ENCODE results near the gene AK8. TPM values are rescaled to one million over a fixed set of nuclear protein-coding genes. Genes with fewer than 3 reads are reported as not detected.

AK8 gene
- total and polyA plus RNA-seq, 2 experiments from 2014 or later = 0.14 to 0.78 TPM

- TF ChIP-seq ZNF462 (CRISPR knock-in tag; IDR thresholded peaks at IDR 0.05) (no peak), STAT1 (IDR thresholded peaks at IDR 0.05; ENCODE audit: unreplicated experiment) (no peak)
These were observed 71.8 kb downstream of the AK8 start (continued) for GRCh38 chr9:132806306-132806705.

- H3K27me3 Mint-ChIP-seq (ENCODE audit: insufficient read depth, low read depth, poor library complexity) = peaks cover 23% of the 10 kb centered on the region
- peaks cover 34% of the 10 kb centered on the region for H3K4me1 Mint-ChIP-seq
- H3K79me2 ChIP-seq (replicated peaks; ENCODE audit: insufficient read depth) = no peaks in the 10 kb centered on the region
- H3K36me3 ChIP-seq (ENCODE audit: insufficient read depth) = no peaks in the 10 kb centered on the region
- H3K9me3 Mint-ChIP-seq = no peaks in the 10 kb centered on the region; the same call in 2 of the 3 replicates
- ATAC-seq = no peak
- H3K4me2 ChIP-seq = no peak overlapping the region
- H3K36me3 Mint-ChIP-seq (ENCODE audit: low read depth) = no peaks in the 10 kb centered on the region
- H3K27ac Mint-ChIP-seq = no peak overlapping the region
- no peak for TF ChIP-seq EZH2phosphoT487 (IDR thresholded peaks at IDR 0.05; ENCODE audit: unreplicated experiment)
- no peak for TF ChIP-seq NANOG (IDR thresholded peaks at IDR 0.05; ENCODE audit: borderline replicate concordance)
- no peak for TF ChIP-seq REST (IDR thresholded peaks at IDR 0.05; ENCODE audit: unreplicated experiment)
- TF ChIP-seq STAT1 (IDR thresholded peaks at IDR 0.05; ENCODE audit: unreplicated experiment) = no peak
- H3F3A ChIP-seq (replicated peaks; ENCODE audit: low read depth) = no peaks in the 10 kb centered on the region
- no peaks in the 10 kb centered on the region for H3K27me3 ChIP-seq (ENCODE audit: insufficient read depth)
- H2AFZ ChIP-seq = no peak overlapping the region
- no peak overlapping the region for H3K27ac ChIP-seq (ENCODE audit: low read depth)
- peaks cover 26% of the 10 kb centered on the region for H3K4me1 ChIP-seq (ENCODE audit: insufficient read depth)
- H3K9me2 ChIP-seq (ENCODE audit: insufficient read depth) = no peaks in the 10 kb centered on the region
- H3K4me3 Mint-ChIP-seq = no peak overlapping the region
- H3K4me3 ChIP-seq = no peak overlapping the region
- DNase-seq (ENCODE audit: low spot score) = no peak
- H4K20me1 ChIP-seq (replicated peaks; ENCODE audit: insufficient read depth) = no peaks in the 10 kb centered on the region
These were observed 73.3 kb downstream of the AK8 start for GRCh38 chr9:132804576-132805295.

Measured in GM23338 (cell line).